ENCODE data around the gene FIBCD1. TPM values are rescaled to one million over a fixed set of nuclear protein-coding genes. Genes with fewer than 3 reads are reported as not detected.

The FIBCD1 gene, protein sequence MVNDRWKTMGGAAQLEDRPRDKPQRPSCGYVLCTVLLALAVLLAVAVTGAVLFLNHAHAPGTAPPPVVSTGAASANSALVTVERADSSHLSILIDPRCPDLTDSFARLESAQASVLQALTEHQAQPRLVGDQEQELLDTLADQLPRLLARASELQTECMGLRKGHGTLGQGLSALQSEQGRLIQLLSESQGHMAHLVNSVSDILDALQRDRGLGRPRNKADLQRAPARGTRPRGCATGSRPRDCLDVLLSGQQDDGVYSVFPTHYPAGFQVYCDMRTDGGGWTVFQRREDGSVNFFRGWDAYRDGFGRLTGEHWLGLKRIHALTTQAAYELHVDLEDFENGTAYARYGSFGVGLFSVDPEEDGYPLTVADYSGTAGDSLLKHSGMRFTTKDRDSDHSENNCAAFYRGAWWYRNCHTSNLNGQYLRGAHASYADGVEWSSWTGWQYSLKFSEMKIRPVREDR
- not detected for polyA plus RNA-seq

DNA sequence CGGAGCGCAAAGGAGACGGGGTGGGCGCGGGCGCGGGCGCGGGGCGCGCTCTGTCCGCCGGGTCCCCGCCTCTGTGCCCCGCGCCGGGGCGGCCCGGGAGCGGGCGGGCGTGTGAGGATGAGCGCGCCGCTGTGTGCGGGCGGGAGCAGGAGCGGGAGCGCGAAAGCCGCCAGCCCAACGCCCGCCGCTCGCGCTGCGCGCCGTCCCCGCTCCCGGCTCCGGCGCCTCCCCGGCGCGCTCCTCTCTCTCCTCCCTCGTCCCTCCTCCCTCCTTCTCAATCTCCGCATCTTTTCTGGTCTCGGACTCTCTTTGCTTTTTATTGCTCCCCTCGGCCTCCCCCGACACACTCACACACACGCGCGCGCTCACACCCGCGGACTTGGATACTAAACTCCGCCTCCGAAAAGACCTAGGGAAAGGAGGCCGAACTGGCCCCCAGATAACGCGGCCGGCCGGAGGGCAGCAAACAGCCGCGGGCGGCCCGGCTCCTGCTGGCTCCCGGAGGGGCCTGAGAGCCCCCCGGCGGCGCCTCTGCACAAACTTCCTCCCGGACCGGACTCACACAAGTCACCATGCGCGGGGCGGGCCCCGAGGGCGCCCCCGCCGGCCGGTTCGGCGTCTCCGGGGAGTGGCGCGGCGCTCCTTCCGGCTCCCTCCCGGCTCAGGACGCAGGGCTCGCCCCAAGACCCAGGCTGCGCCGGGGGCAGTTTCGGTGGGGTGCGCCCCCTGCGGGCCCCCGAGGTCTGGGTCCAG lies at the start of gene FIBCD1:
TSS of gene FIBCD1 (minus strand) at position 596 of the 753 bp plus-strand sequence. CDS start 640 bp downstream, outside the sequence.
- Mint-ChIP-seq H3K36me3 (no peaks in the 10 kb centered on the region), H3K27ac (no peak within 1 kb of the TSS), H3K9me3 (no peaks in the 10 kb centered on the region), H3K4me3 (peak within 1 kb of the TSS in 3 of 4 donors; percentile 65 to 91 (median 75)), H3K27me3 (peaks cover 44% of the 10 kb centered on the region), H3K4me1 (peaks cover 0 to 10% (median 9%) of the 10 kb centered on the region in 3 donors)

DNA sequence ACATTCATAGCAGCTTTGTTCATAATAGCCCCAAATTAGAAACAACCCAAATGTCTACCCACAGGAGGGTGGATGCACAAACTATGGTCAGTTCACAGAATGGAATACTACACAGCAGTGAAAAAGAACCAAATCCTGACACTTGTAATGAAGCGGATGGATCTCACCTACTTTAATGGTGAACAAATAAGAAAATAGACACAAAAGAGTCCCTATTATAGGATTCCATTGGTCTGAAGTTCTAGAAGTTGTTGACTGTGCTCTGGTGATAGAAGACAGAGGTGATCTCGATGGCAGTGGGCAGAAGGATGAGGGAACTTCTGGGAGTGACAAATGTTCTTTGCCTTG lies 49.3 kb upstream of the FIBCD1 start:
- Mint-ChIP-seq H3K27ac (no peak overlapping the region), H3K36me3 (no peaks in the 10 kb centered on the region), H3K4me3 (no peak overlapping the region), H3K27me3 (peaks cover 2% of the 10 kb centered on the region), H3K9me3 (peaks cover 1 to 6% (median 2%) of the 10 kb centered on the region in 3 donors), H3K4me1 (peaks cover 0 to 2% (median 0%) of the 10 kb centered on the region in 3 donors)

DNA sequence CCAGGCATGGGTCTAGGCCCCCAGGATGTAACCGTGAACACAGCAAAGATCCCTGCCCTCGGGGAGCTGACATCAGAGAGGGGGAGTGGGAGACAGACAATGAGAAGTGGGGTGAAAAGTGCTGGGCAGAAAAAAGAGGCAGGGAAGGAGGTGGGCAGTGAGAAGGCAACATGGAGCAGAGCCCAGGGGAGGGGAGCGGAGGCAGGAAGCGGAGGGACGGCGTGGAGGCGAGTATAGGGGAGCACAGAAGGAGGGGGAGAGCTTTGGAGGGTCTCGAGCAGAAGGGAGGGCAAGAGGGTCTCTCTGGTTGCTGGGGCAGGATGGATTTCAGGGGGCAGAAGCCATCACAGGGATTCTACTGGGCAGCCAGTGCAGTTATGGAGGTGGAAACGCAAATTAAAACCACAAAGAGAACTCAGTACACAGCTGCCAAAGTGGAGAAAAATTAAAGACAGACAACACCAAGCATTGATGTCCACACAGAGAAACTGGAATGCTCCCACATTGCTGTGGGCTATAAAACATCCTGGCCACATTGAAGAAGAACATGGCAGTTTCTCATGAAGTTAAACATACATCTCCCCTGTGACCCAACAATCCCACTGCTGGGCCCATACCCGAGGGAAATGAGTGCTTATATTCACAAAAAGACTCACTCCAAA lies 48.8 kb upstream of the FIBCD1 start:
- Mint-ChIP-seq H3K4me1 (peaks cover 0 to 2% (median 0%) of the 10 kb centered on the region in 3 donors), H3K36me3 (no peaks in the 10 kb centered on the region), H3K9me3 (peaks cover 0 to 6% (median 1%) of the 10 kb centered on the region in 3 donors), H3K4me3 (no peak overlapping the region), H3K27me3 (peaks cover 2% of the 10 kb centered on the region), H3K27ac (no peak overlapping the region)

DNA sequence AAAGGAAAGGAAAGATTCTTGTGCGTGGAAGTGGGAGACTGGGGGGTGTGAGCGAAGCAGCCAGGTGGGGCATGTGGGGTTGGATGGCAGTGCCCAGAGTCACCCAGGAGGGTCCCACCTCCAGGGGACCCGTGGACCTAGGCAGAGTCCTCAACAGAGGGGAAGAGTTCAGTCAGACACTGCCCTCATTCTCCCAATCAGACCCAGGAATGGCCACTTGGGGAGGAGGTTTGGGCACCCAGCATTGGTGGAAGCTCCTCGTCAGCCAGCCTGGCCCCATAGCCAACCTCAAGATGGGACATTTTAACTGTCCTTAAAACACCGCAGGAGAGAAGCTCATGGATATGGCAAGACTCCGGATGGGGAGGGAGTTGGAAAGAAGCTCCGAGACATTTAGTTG lies 48.0 kb upstream of the FIBCD1 start:
- peaks cover 0 to 6% (median 1%) of the 10 kb centered on the region in 3 donors for H3K9me3 Mint-ChIP-seq
- H3K36me3 Mint-ChIP-seq: no peaks in the 10 kb centered on the region
- H3K4me1 Mint-ChIP-seq: no peaks in the 10 kb centered on the region
- H3K27me3 Mint-ChIP-seq: peaks cover 2% of the 10 kb centered on the region
- H3K27ac Mint-ChIP-seq: no peak overlapping the region
- H3K4me3 Mint-ChIP-seq: no peak overlapping the region

DNA sequence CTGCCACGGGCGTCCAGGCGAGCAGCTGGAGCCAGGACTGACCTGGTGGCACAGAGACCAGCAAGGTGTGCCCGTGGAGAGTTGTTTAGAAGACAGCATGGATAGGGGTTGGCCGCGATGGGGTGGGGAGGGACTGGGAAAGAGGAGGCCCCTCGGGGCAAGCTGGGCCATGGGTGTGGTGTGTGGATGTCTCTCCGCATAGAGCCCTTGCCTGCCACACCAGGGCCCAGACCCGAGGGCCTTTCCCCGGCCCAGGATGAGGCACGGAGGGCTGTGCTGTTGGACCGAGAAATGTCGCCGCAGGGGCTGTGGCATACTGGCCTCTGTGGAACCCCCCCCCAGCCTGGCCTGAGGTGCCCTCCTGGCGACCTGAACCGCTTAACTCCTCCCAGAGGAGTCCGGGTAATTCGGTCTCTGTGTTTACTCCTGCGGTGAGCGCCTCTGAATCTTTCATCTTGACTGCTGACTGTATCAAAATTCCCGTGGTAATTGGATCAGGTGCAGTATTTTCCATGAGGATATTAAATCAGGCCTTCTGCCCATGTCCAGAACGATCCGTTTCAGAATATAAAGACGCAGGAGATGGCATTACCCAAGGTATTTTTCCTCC lies 47.4 kb upstream of the FIBCD1 start:
- Mint-ChIP-seq H3K27me3 (peaks cover 2% of the 10 kb centered on the region), H3K9me3 (peaks cover 0 to 6% (median 1%) of the 10 kb centered on the region in 3 donors), H3K4me3 (no peak overlapping the region), H3K4me1 (no peaks in the 10 kb centered on the region), H3K36me3 (no peaks in the 10 kb centered on the region), H3K27ac (no peak overlapping the region)

DNA sequence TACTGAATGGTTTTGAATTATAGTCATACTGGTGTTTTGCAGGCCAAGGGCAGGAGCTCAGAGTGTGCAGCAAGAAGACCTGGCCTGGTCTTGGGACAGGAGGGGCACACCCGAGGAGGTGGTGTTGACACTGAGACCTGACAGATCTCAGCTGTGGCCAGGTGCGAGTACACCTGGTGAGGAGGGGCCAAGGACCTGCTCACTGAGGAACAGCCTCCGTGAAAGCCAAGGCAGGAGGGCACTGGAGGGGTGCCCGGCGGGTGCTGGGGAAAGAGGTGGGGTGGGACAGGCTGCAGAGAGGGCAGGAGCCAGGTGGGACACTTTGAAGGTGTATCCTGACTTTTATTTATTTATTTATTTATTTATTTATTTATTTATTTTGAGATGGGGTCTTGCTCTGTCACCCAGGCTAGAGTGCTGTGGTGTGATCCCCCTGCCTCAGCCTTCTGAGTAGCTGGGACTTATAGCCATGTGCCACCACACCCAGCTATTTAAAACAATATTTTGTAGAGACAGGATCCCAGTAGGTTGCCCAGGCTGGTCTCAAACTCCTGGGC lies 46.6 kb upstream of the FIBCD1 start:
- peaks cover 0 to 6% (median 1%) of the 10 kb centered on the region in 3 donors for H3K9me3 Mint-ChIP-seq
- peaks cover 2% of the 10 kb centered on the region for H3K27me3 Mint-ChIP-seq
- H3K36me3 Mint-ChIP-seq: no peaks in the 10 kb centered on the region
- no peak overlapping the region for H3K27ac Mint-ChIP-seq
- no peaks in the 10 kb centered on the region for H3K4me1 Mint-ChIP-seq
- no peak overlapping the region for H3K4me3 Mint-ChIP-seq

DNA sequence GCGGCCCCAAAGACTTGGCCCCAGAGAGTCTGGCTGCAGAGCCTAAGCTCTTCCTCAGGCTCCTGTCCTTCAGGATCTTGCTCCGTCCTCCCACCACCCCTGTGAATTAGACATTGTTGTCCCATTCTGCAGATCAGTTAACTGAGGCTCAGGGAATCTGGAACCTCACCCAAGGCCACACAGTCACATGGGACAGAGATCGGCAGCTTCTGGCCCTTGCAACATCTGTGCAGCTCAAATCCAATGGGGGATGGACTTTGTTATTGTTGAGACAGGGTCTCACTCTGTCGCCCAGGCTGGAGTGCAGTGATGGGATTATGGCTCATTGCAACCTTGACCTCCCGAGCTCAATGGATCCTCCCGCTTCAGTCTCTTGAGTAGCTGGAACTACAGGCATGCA lies 46.0 kb upstream of the FIBCD1 start:
- no peak overlapping the region for H3K27ac Mint-ChIP-seq
- no peaks in the 10 kb centered on the region for H3K4me1 Mint-ChIP-seq
- H3K9me3 Mint-ChIP-seq: peaks cover 0 to 6% (median 1%) of the 10 kb centered on the region in 3 donors
- H3K27me3 Mint-ChIP-seq: peaks cover 2% of the 10 kb centered on the region
- H3K4me3 Mint-ChIP-seq: no peak overlapping the region
- H3K36me3 Mint-ChIP-seq: no peaks in the 10 kb centered on the region

DNA sequence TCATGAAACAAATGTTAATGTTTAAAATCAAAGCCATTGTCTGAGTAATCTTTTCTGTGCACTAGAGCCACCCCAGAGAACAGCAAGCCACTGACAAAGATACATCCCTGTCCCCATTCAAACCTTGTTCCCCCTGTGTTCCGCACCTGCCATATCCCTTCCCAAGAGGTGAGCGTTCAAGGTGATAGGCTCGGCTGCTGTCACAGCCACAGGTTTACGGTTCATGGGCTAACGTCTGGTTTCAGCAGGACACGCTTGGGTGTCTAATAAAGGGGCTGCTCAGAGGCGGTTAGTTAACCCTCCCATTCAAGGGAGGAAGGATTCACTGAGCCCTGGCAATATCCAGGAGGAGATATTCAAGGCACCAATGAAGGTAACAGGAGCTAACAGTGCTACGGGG lies 45.5 kb upstream of the FIBCD1 start:
- Mint-ChIP-seq H3K27ac (no peak overlapping the region), H3K4me1 (no peaks in the 10 kb centered on the region), H3K36me3 (no peaks in the 10 kb centered on the region), H3K9me3 (peaks cover 0 to 6% (median 1%) of the 10 kb centered on the region in 3 donors), H3K4me3 (no peak overlapping the region), H3K27me3 (peaks cover 4% of the 10 kb centered on the region)

DNA sequence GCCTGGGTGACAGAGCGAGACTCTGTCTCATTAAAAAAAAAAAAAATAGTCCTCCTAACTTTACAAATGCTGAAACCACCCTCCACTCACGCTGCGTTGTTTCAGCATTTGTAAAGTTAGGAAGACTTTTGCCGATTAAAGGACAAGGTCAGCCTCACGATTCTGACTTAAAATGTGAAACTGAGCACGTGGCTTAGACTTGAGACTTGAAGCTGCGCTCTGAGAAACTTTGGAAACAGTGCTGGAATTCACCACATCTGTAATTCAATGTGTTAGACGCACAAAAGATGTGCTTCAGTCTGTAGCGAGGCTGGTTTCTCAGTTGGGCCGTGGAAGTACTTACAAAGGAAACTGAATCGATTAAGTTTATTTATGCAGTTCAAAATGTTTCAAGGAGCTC lies 44.9 kb upstream of the FIBCD1 start:
- peaks cover 0 to 6% (median 1%) of the 10 kb centered on the region in 3 donors for H3K9me3 Mint-ChIP-seq
- no peak overlapping the region for H3K4me3 Mint-ChIP-seq
- no peak overlapping the region for H3K27ac Mint-ChIP-seq
- peaks cover 7% of the 10 kb centered on the region for H3K27me3 Mint-ChIP-seq
- no peaks in the 10 kb centered on the region for H3K36me3 Mint-ChIP-seq
- H3K4me1 Mint-ChIP-seq: no peaks in the 10 kb centered on the region

DNA sequence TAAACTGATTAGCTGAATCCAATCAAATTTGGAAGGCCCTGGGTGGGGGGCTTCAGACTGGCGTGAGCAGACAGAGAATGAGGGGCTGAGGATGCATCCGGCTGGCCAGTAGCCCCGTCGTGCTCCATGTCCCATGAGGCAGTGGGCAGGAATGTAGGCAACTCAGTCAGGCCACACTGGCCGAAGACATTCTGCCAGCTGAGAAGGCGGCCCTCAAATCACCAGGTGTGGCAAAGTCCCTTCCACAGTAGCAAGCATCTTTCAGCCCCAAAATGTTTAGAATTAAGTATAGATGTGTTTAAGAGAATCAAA lies 44.3 kb upstream of the FIBCD1 start:
- H3K27ac Mint-ChIP-seq: no peak overlapping the region
- H3K27me3 Mint-ChIP-seq: peaks cover 7% of the 10 kb centered on the region
- no peaks in the 10 kb centered on the region for H3K4me1 Mint-ChIP-seq
- H3K9me3 Mint-ChIP-seq: peaks cover 0 to 2% (median 0%) of the 10 kb centered on the region in 3 donors
- H3K4me3 Mint-ChIP-seq: no peak overlapping the region
- H3K36me3 Mint-ChIP-seq: no peaks in the 10 kb centered on the region

DNA sequence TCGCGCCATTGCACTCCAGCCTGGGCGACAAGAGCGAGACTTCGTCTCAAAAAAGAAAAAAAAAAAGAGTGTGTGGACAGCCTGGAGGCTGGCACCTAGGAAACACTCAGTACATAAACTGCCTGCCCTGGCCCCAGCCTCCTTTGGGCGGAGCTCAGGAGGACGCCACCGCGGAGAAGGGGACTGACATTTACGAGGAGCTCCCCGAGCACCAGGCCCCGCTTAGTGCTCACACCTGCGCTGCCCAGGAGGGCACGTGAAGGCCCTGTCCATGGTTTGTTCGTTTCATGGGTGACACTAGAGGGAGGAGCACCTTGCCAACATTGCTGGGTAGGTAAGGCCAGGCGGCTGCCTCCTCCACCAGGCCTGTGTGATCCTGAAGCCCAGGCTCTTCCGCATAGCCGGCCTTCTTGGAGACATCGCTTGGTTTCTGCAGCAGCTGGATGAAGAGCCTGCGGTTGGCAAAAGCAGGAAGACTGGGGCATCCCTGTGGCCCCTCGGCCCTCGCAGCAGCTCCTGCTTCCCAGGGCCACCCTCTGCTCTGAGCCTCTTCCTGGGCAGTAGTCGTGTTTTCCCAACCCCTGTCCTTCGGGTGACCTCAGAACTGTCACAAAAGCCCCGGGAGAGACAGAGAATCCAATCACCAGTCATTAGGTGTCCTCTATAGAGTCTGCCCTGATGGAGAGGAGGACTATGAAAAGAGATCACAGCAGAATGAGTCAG lies 43.8 kb upstream of the FIBCD1 start:
- Mint-ChIP-seq H3K4me3 (no peak overlapping the region), H3K9me3 (no peaks in the 10 kb centered on the region), H3K36me3 (no peaks in the 10 kb centered on the region), H3K27me3 (peaks cover 7% of the 10 kb centered on the region), H3K27ac (no peak overlapping the region), H3K4me1 (no peaks in the 10 kb centered on the region)

DNA sequence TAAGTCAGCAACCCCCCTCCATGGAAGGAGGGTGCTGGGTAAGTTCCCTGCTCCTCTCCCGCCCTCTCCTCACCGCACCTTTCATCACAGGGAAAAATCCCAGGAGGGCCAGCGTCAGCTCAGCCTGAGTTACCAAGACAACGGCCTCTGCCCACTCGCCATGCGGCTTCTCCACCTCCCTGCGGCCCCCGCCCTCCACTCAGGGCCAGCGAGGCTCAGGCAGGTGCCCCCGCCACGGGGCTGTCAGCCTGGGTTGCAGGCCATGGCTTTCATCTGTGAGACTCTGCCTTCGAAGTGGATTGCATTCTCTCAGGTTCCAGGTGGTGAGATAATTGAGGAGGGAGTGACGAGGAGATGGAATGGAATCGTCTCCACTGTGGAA lies 42.7 kb upstream of the FIBCD1 start:
- Mint-ChIP-seq H3K9me3 (no peaks in the 10 kb centered on the region), H3K27me3 (peaks cover 7% of the 10 kb centered on the region), H3K36me3 (no peaks in the 10 kb centered on the region), H3K27ac (no peak overlapping the region), H3K4me3 (no peak overlapping the region), H3K4me1 (no peaks in the 10 kb centered on the region)

DNA sequence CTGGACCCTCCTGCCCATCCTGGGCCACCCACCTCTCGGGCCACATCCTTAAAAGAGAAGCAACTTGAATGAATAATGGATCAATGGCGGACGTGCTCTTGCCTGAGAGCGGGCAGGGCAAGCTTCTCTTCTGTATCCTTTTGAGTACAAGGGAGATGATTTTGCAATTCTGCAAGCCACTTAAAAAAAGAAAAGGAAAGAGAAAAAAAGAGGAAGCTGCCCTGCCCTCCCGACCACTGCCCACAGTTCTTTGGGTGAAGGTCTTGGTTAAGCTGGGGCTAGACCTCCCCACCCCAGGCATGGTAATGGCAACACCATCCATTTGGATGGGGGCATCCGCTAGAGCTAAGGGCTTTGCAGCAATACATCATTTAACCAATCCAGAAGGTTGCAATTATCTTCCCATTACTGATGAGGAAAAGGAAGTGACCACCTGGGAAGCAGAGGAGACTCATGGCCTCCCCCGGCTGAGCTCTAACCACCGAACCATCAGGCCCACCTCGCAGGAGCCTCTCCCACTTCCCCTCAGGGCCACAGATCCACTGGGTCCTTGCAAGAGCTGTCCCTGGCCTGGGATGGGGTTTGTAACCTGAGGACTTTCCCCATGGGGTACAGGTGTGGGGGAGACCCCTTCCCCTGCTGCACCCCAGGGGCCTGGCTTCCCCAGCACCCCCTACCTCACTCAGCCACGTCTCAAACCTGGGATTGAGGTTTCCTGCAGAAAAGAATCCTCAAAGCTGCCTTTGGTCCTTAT lies 42.1 kb upstream of the FIBCD1 start:
- Mint-ChIP-seq H3K4me3 (no peak overlapping the region), H3K27me3 (peaks cover 7% of the 10 kb centered on the region), H3K9me3 (no peaks in the 10 kb centered on the region), H3K4me1 (no peaks in the 10 kb centered on the region), H3K36me3 (no peaks in the 10 kb centered on the region), H3K27ac (no peak overlapping the region)

DNA sequence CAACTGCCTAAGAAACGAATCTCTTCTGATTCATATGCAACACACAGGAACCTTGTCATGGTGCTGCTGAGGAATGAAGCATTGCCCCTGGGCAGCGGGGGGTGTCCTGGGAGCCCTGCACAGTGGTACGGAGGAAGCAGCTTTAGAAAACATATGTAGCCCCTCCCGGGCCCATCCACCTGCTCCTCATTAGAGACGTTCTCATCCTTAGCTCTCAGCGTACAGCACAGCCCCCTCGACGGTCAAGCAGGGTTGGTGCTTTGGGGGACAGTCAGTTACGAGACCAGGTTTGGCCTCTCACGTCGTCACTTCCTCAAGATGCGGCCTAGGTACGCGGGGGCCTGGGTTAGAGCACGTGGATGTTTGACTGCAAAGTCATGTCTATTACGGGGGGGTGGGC lies 41.5 kb upstream of the FIBCD1 start:
- Mint-ChIP-seq H3K4me3 (no peak overlapping the region), H3K27ac (no peak overlapping the region), H3K36me3 (no peaks in the 10 kb centered on the region), H3K9me3 (no peaks in the 10 kb centered on the region), H3K4me1 (no peaks in the 10 kb centered on the region), H3K27me3 (peaks cover 5% of the 10 kb centered on the region)
